ENCODE data around the gene RFPL3. TPM values are rescaled to one million over a fixed set of nuclear protein-coding genes. Genes with fewer than 3 reads are reported as not detected.

RFPL3 gene
- total and polyA plus RNA-seq, 2 donors (not counting 1 experiment from before 2014, with no cell fraction given), result not detected

- peaks cover 45% of the 10 kb centered on the region for H3K27me3 Mint-ChIP-seq
- no peak for TF ChIP-seq EZH2 (IDR thresholded peaks at IDR 0.05; ENCODE audit: borderline replicate concordance, insufficient read depth, low read depth, low read length, poor library complexity, severe bottlenecking)
- H3K9me3 Mint-ChIP-seq (ENCODE audit: insufficient read depth), result no peaks in the 10 kb centered on the region
- Histone ChIP-seq H3K9me3 (ENCODE audit: control extremely low read depth in 1 of 3, control insufficient read depth in 2 of 3, insufficient read depth in 1 of 3, low read length in 2 of 3) (peaks cover 0 to 9% (median 0%) of the 10 kb centered on the region in 3 donors), H3K4me3 (ENCODE audit: control extremely low read depth in 1 of 5, extremely low read depth in 1 of 5, insufficient read depth in 1 of 5, low read depth in 2 of 5, low read length in 4 of 5) (no peak overlapping the region), H3K4me2 (replicated peaks; ENCODE audit: low read depth, low read length, poor library complexity, severe bottlenecking) (no peak overlapping the region), H3K27me3 (replicated peaks in 1 of 4; ENCODE audit: control extremely low read depth in 1 of 4, control insufficient read depth in 3 of 4, insufficient read depth in 4 of 4, low read length in 3 of 4) (peaks cover 0 to 12% (median 1%) of the 10 kb centered on the region in 4 experiments), H3K27ac (ENCODE audit: low read length in 2 of 2) (no peak overlapping the region), H3K9ac (ENCODE audit: low read length) (no peak overlapping the region), H2AFZ (ENCODE audit: insufficient read depth, low read depth, low read length, poor library complexity, severe bottlenecking) (no peak overlapping the region), H3K79me2 (ENCODE audit: control insufficient read depth, insufficient read depth, low read length) (no peaks in the 10 kb centered on the region), H3K36me3 (replicated peaks in 1 of 2; ENCODE audit: control extremely low read depth in 1 of 2, control insufficient read depth in 1 of 2, extremely low read depth in 1 of 2, insufficient read depth in 2 of 2, low read length in 1 of 2) (no peaks in the 10 kb centered on the region), H4K20me1 (ENCODE audit: control insufficient read depth, insufficient read depth, low read length, poor library complexity, severe bottlenecking) (no peaks in the 10 kb centered on the region), H3K4me1 (ENCODE audit: control insufficient read depth in 2 of 2, insufficient read depth in 2 of 2, low read length in 2 of 2) (no peaks in the 10 kb centered on the region)
- intact Hi-C loops (cut with micrococcal nuclease), result no loop called here
- CTCF ChIA-PET, result no interaction called here
- H3K4me3 Mint-ChIP-seq, result no peak overlapping the region
- H3K4me1 Mint-ChIP-seq, result no peaks in the 10 kb centered on the region
- DNase-seq (no peak), ATAC-seq (ENCODE audit: low read depth) (no peak)
- 81% methylated on average over 3 of the region's 5 CpGs for WGBS (ENCODE audit: insufficient coverage)
- POLR2A ChIA-PET, result no interaction called here
- no peak overlapping the region for H3K27ac Mint-ChIP-seq
These were observed 46.9 kb upstream of the RFPL3 start for GRCh38 chr22:32310777-32311176.

- Mint-ChIP-seq H3K4me1 (no peaks in the 10 kb centered on the region), H3K9me3 (ENCODE audit: insufficient read depth) (no peaks in the 10 kb centered on the region), H3K27ac (no peak overlapping the region), H3K27me3 (peaks cover 40% of the 10 kb centered on the region), H3K4me3 (no peak overlapping the region)
- Histone ChIP-seq H3K36me3 (replicated peaks in 1 of 2; ENCODE audit: control extremely low read depth in 1 of 2, control insufficient read depth in 1 of 2, extremely low read depth in 1 of 2, insufficient read depth in 2 of 2, low read length in 1 of 2) (no peaks in the 10 kb centered on the region), H3K79me2 (ENCODE audit: control insufficient read depth, insufficient read depth, low read length) (no peaks in the 10 kb centered on the region), H2AFZ (ENCODE audit: insufficient read depth, low read depth, low read length, poor library complexity, severe bottlenecking) (no peak overlapping the region), H4K20me1 (ENCODE audit: control insufficient read depth, insufficient read depth, low read length, poor library complexity, severe bottlenecking) (no peaks in the 10 kb centered on the region), H3K9ac (ENCODE audit: low read length) (no peak overlapping the region), H3K9me3 (ENCODE audit: control extremely low read depth in 1 of 3, control insufficient read depth in 2 of 3, insufficient read depth in 1 of 3, low read length in 2 of 3) (peaks cover 0 to 9% (median 0%) of the 10 kb centered on the region in 3 donors), H3K27ac (ENCODE audit: low read length in 2 of 2) (no peak overlapping the region), H3K27me3 (replicated peaks in 1 of 4; ENCODE audit: control extremely low read depth in 1 of 4, control insufficient read depth in 3 of 4, insufficient read depth in 4 of 4, low read length in 3 of 4) (peaks cover 0 to 12% (median 1%) of the 10 kb centered on the region in 4 experiments), H3K4me1 (ENCODE audit: control insufficient read depth in 2 of 2, insufficient read depth in 2 of 2, low read length in 2 of 2) (no peaks in the 10 kb centered on the region), H3K4me3 (ENCODE audit: control extremely low read depth in 1 of 5, extremely low read depth in 1 of 5, insufficient read depth in 1 of 5, low read depth in 2 of 5, low read length in 4 of 5) (no peak overlapping the region), H3K4me2 (replicated peaks; ENCODE audit: low read depth, low read length, poor library complexity, severe bottlenecking) (no peak overlapping the region)
- ChIA-PET CTCF (no interaction called here), POLR2A (no interaction called here)
- DNase-seq (no peak), ATAC-seq (ENCODE audit: low read depth) (no peak)
- intact Hi-C loops (cut with micrococcal nuclease), result no loop called here
- no peak for TF ChIP-seq CTCF (IDR thresholded peaks at IDR 0.05)
- TF ChIP-seq EZH2 (IDR thresholded peaks at IDR 0.05; ENCODE audit: borderline replicate concordance, insufficient read depth, low read depth, low read length, poor library complexity, severe bottlenecking), result no peak
- WGBS (ENCODE audit: insufficient coverage), result 85% methylated on average over 10 of the region's 11 CpGs
These were observed 46.1 kb upstream of the RFPL3 start for GRCh38 chr22:32311551-32312071.
